ENCODE data around the gene COL23A1.

DNA sequence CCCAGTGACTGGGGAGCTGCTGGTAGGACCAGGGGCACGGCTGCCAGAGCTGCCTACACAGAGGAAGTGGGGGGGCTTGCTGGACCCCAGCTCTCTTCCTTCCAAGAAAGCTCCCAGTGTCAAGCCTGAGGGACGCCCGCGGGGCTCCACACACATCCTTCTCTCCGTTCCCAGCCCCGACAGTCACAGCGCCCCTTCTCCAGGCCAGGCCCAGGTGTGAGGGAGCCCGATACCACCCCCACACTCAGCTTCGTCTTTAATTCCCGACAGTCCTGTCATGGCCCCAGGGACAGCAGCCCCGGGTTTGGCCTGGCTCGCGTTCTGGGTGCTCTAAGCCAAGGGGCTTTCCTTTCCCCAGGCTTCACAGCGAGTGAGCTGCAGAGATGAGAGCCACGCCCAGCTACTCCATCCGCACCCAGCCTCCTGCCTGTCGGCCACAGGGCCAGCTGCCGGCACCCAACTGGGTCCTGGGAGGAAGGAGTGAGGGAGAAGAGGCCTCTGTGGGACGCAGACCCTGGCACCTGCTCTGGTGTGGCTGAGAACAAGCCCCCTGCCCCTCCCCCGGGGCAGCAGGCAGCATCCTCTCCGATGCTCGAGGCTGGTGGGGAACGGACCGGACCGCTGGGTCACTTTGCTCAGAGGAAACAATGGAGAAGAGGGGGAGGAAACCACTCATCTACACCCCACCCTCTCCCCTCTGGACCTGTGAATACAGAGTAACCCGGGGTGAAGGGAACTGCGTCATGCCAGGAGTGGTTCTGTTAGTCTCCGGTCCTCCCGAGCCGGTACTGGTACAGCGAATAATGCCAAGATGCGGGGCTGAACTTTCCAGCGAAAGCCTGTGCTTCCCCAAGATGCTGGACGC, 303.7 kb downstream of the COL23A1 start:
- TF ChIP-seq POU2F2 (IDR thresholded peaks at IDR 0.05; ENCODE audit: low read depth, low read length) = no peak
- no peak for TF ChIP-seq POLR2A (IDR thresholded peaks at IDR 0.05; ENCODE audit: low read depth, low read length)
- no peak for TF ChIP-seq POLR2AphosphoS5 (IDR thresholded peaks at IDR 0.05; ENCODE audit: low read depth, low read length)
